HepG2 (cell line): ENCODE measurements around the gene ADAMTS2.

Experiments
- CTCF ChIP-seq: sonication (generic); formaldehyde crosslinking; IDR thresholded peaks from 2 replicates; pipeline ENCODE4 v1.5.0; 2020; ENCODE audit warnings: mild to moderate bottlenecking, missing genetic modification reagents, moderate library complexity
- ELK4 ChIP-seq: sonication (generic); formaldehyde crosslinking; IDR thresholded peaks from 2 replicates; pipeline ENCODE4 v1.9.0; 2021; ENCODE audit warnings: missing genetic modification reagents, borderline replicate concordance
- THAP11 ChIP-seq: IDR thresholded peaks from 2 replicates; pipeline ENCODE4 v1.6.1; 2016; ENCODE audit warnings: missing biosample characterization, missing genetic modification reagents
- ZNF138 ChIP-seq: sonication (generic); formaldehyde crosslinking; IDR thresholded peaks from 2 replicates; pipeline ENCODE4 v1.5.0; 2020; ENCODE audit warnings: mild to moderate bottlenecking, low read depth, missing genetic modification reagents
- ZNF800 ChIP-seq: sonication (generic); formaldehyde crosslinking; IDR thresholded peaks from 2 replicates; pipeline ENCODE4 v1.4.0; 2020; ENCODE audit warnings: missing genetic modification reagents
- ZSCAN29 ChIP-seq: sonication (generic); formaldehyde crosslinking; conservative IDR thresholded peaks from 2 replicates; pipeline ENCODE4 v1.4.0; 2020; ENCODE audit warnings: mild to moderate bottlenecking, missing genetic modification reagents

DNA sequence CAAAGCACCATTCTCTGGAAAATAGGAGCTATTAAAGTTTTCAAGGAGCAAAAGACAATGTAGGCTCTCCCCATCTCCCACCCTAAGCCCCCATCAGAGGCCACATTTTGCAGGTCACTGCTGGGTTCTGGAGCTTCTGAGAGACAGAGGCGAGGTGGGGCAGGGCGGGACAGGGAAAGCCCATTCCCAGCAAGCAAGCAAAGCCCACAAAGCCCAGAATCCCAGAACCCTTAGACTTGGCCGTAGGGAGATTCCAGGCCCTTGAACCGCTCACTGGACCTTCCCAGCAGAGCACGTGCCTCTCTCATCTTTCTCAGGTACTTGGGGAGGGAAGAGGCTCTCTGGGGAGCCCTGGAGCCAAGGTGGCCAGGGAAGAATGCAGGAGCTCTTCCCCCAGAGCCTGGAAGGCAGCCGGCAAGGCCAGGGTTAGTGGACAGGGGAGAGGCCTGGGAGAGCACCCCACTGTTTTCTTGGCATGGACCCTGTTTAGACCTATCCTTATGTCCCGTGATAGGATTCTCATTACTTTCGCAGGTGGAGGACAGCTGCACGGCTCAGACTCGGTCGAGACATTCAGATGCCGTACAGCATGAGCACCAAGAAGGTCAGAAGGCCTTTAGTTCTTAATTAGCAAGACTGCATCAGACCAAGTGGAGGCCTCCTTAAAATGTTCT, 232.7 kb downstream of the ADAMTS2 start:
- TF ChIP-seq ZSCAN29 (no peak), ZNF138 (CRISPR knock-in tag) (no peak), ZNF800 (CRISPR knock-in tag) (no peak), THAP11 (no peak), CTCF (no peak), ELK4 (CRISPR knock-in tag) (no peak)
